Measurements from ENCODE around the gene CEP112. TPM values are rescaled to one million over a fixed set of nuclear protein-coding genes. Genes with fewer than 3 reads are reported as not detected.

Gene CEP112
- total and polyA plus RNA-seq, 4 donors, result 5.9 to 32.9 (median 18.8) TPM

DNA sequence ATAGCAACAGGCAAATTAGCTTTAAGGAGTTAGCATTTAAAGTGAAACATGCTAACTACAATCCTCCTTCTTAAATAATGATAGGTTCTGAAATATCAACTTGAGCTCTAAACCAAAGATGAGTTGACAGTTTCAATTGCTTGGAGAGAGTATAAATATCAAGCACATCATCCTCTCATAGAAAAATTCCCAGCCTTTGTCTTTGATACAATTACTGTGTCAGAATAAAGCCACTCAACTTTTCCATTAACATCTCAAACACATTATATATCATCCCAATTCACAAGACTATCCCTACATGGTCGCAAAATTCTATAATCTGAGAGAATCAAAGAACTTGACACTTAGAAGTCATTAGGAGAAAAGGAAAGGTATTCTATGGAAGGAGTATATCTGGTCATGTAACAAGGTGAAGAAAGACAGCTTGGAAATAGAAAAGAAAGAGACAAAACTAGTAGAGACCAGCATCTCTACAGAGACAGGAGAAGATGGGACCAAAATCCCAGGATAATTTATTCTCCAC lies 189.8 kb downstream of the CEP112 start:
- ATAC-seq (ENCODE audit: insufficient read depth, low FRiP score) (no peak), DNase-seq (no peak)
- no peaks in the 10 kb centered on the region for H3K9me3 ChIP-seq (ENCODE audit: control insufficient read depth in 4 of 4, insufficient read depth in 3 of 4, low read length in 3 of 4)
- WGBS, 2 donors, result 90 to 94% methylated on average over 1 of the region's 1 CpG
- H3K27me3 ChIP-seq (ENCODE audit: control insufficient read depth in 3 of 3, insufficient read depth in 3 of 3, low read length in 2 of 3), result no peaks in the 10 kb centered on the region
- TF ChIP-seq, protein P1, sequence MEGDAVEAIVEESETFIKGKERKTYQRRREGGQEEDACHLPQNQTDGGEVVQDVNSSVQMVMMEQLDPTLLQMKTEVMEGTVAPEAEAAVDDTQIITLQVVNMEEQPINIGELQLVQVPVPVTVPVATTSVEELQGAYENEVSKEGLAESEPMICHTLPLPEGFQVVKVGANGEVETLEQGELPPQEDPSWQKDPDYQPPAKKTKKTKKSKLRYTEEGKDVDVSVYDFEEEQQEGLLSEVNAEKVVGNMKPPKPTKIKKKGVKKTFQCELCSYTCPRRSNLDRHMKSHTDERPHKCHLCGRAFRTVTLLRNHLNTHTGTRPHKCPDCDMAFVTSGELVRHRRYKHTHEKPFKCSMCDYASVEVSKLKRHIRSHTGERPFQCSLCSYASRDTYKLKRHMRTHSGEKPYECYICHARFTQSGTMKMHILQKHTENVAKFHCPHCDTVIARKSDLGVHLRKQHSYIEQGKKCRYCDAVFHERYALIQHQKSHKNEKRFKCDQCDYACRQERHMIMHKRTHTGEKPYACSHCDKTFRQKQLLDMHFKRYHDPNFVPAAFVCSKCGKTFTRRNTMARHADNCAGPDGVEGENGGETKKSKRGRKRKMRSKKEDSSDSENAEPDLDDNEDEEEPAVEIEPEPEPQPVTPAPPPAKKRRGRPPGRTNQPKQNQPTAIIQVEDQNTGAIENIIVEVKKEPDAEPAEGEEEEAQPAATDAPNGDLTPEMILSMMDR (IDR thresholded peaks at IDR 0.05; ENCODE audit: control extremely low read depth, extremely low read depth), result no peak
- peaks cover 0 to 2% (median 0%) of the 10 kb centered on the region in 4 donors for H3K36me3 ChIP-seq (ENCODE audit: control insufficient read depth in 4 of 4, insufficient read depth in 4 of 4, low read length in 4 of 4)
- peaks cover 0 to 8% (median 0%) of the 10 kb centered on the region in 5 donors for H3K4me1 ChIP-seq (ENCODE audit: control insufficient read depth in 5 of 5, insufficient read depth in 5 of 5, low read length in 5 of 5)
- no peak overlapping the region for H3K27ac ChIP-seq (ENCODE audit: low read depth in 1 of 2, low read length in 1 of 2)
- H3K4me3 ChIP-seq, result no peak overlapping the region
- H3K9ac ChIP-seq (ENCODE audit: insufficient read depth in 1 of 2, low read length in 2 of 2), result no peak overlapping the region

DNA sequence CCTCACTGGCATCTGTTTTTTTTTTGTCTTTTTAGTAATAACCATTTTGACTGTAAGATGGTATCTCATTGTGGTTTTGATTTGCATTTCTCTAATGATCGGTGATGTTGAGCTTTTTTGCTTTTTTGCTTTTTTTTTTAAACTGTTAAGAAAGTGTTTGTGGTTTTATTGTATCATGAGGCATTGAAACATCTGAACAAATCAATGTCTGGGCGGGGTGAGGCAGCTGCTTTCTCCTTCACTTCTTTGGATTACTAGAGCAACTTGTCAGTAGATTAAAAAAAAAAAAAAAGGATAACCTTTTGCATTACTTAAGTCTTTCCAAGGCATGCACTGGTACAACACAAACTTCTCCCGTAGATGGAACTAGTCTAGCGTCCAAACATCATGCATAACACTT lies 191.7 kb downstream of the CEP112 start:
- no peak overlapping the region for H3K9ac ChIP-seq (ENCODE audit: insufficient read depth in 1 of 2, low read length in 2 of 2)
- no peaks in the 10 kb centered on the region for H3K27me3 ChIP-seq (ENCODE audit: control insufficient read depth in 3 of 3, insufficient read depth in 3 of 3, low read length in 2 of 3)
- ATAC-seq (ENCODE audit: insufficient read depth, low FRiP score) (no peak), DNase-seq (no peak)
- no peaks in the 10 kb centered on the region for H3K9me3 ChIP-seq (ENCODE audit: control insufficient read depth in 4 of 4, insufficient read depth in 3 of 4, low read length in 3 of 4)
- WGBS, 2 donors, result 92 to 95% methylated on average over 4 of the region's 4 CpGs
- TF ChIP-seq, protein P1 (IDR thresholded peaks at IDR 0.05; ENCODE audit: control extremely low read depth, extremely low read depth), result no peak
- peaks cover 0 to 8% (median 0%) of the 10 kb centered on the region in 5 donors for H3K4me1 ChIP-seq (ENCODE audit: control insufficient read depth in 5 of 5, insufficient read depth in 5 of 5, low read length in 5 of 5)
- peaks cover 0 to 2% (median 0%) of the 10 kb centered on the region in 4 donors for H3K36me3 ChIP-seq (ENCODE audit: control insufficient read depth in 4 of 4, insufficient read depth in 4 of 4, low read length in 4 of 4)
- no peak overlapping the region for H3K27ac ChIP-seq (ENCODE audit: low read depth in 1 of 2, low read length in 1 of 2)
- H3K4me3 ChIP-seq, result no peak overlapping the region

DNA sequence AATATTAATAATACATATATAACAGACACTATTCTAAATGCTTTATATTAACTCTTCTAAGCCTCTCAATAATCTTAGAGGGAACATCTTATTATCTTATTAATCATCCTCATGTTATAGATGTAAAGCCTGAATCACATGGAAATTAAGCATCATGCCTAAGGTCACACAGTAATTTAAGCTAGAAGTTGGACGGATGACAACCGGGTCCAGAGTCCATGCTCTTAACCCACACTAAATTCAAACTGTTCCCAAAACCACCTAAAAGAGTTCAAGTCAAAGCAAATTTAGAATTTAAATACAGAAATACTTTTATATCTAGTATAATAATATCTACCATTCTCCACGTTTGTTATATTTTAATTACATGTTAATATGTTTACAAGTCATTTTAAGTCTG lies 193.3 kb downstream of the CEP112 start:
- TF ChIP-seq, protein P1 (IDR thresholded peaks at IDR 0.05; ENCODE audit: control extremely low read depth, extremely low read depth), result no peak
- DNase-seq (no peak), ATAC-seq (ENCODE audit: insufficient read depth, low FRiP score) (no peak)
- 93 to 99% methylated on average over 3 of the region's 3 CpGs for whole genome bisulfite sequencing, 2 donors
- Histone ChIP-seq H3K36me3 (ENCODE audit: control insufficient read depth in 4 of 4, insufficient read depth in 4 of 4, low read length in 4 of 4) (no peaks in the 10 kb centered on the region), H3K4me3 (no peak overlapping the region), H3K27me3 (ENCODE audit: control insufficient read depth in 3 of 3, insufficient read depth in 3 of 3, low read length in 2 of 3) (no peaks in the 10 kb centered on the region), H3K9ac (ENCODE audit: insufficient read depth in 1 of 2, low read length in 2 of 2) (no peak overlapping the region), H3K9me3 (ENCODE audit: control insufficient read depth in 4 of 4, insufficient read depth in 3 of 4, low read length in 3 of 4) (no peaks in the 10 kb centered on the region), H3K4me1 (ENCODE audit: control insufficient read depth in 5 of 5, insufficient read depth in 5 of 5, low read length in 5 of 5) (peaks cover 0 to 8% (median 0%) of the 10 kb centered on the region in 5 donors), H3K27ac (ENCODE audit: low read depth in 1 of 2, low read length in 1 of 2) (no peak overlapping the region)

DNA sequence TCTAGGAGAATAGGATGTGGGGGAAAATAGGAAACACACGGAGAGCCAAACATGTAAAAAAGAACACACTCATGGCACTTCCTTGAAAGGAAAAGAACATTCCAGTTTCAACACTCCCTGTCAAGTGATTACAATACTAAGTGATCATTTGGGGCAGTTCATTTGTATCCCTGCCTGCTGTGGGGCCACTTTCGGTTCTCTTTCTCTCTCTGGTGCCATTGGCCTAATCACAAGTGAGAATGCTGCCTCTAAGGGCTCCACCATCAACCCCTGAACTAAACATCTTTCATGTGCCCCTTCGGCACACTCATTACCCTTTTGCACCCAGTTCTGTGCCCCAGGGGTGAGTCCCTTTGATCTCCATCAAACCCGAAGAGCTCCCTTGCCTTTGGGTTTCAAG lies 197.3 kb downstream of the CEP112 start:
- Histone ChIP-seq H3K9ac (ENCODE audit: insufficient read depth in 1 of 2, low read length in 2 of 2) (no peak overlapping the region), H3K36me3 (ENCODE audit: control insufficient read depth in 4 of 4, insufficient read depth in 4 of 4, low read length in 4 of 4) (no peaks in the 10 kb centered on the region), H3K9me3 (ENCODE audit: control insufficient read depth in 4 of 4, insufficient read depth in 3 of 4, low read length in 3 of 4) (no peaks in the 10 kb centered on the region), H3K4me3 (no peak overlapping the region), H3K27me3 (ENCODE audit: control insufficient read depth in 3 of 3, insufficient read depth in 3 of 3, low read length in 2 of 3) (no peaks in the 10 kb centered on the region), H3K27ac (ENCODE audit: low read depth in 1 of 2, low read length in 1 of 2) (no peak overlapping the region), H3K4me1 (ENCODE audit: control insufficient read depth in 5 of 5, insufficient read depth in 5 of 5, low read length in 5 of 5) (no peaks in the 10 kb centered on the region)
- TF ChIP-seq, protein P1 (IDR thresholded peaks at IDR 0.05; ENCODE audit: control extremely low read depth, extremely low read depth), result no peak
- ATAC-seq (ENCODE audit: insufficient read depth, low FRiP score) (no peak), DNase-seq (no peak)
- WGBS, 2 donors, result 93 to 94% methylated on average over 4 of the region's 4 CpGs

All from lung (tissue), 12 donors.